Neural crest cell (in vitro differentiated cells): Measurements from ENCODE around the gene FSTL4. TPM values are rescaled to one million over a fixed set of nuclear protein-coding genes. Genes with fewer than 3 reads are reported as not detected.

Experiments
- DNase-seq: peaks from one replicate; pipeline ENCODE4 v3.0.0; 2021; ENCODE audit warnings: low read depth, mixed read lengths, low spot score
- H3K27ac Mint-ChIP-seq: one replicate; pipeline ENCODE4 v1.8.0; 2021; ENCODE audit warnings: mild to moderate bottlenecking, mixed read lengths; ENCODE audit not compliant: unreplicated experiment
- H3K27me3 Mint-ChIP-seq: 2 replicates; pipeline ENCODE4 v1.8.0; 2021; ENCODE audit warnings: low read depth, mild to moderate bottlenecking, mixed read lengths
- H3K36me3 Mint-ChIP-seq: 2 replicates; pipeline ENCODE4 v1.8.0; 2021; ENCODE audit warnings: low read depth, mild to moderate bottlenecking, mixed read lengths
- H3K4me1 Mint-ChIP-seq: 2 replicates; pipeline ENCODE4 v1.8.0; 2021; ENCODE audit warnings: mixed read lengths
- H3K4me3 Mint-ChIP-seq: one replicate; pipeline ENCODE4 v1.8.0; 2021; ENCODE audit warnings: mild to moderate bottlenecking, mixed read lengths
- H3K9me3 Mint-ChIP-seq: 2 replicates; pipeline ENCODE4 v1.8.0; 2021; ENCODE audit warnings: mixed read lengths
- CTCF ChIP-seq: fragments of 200-600 bp; sonication (generic); conservative IDR thresholded peaks from 2 replicates; pipeline ENCODE4 v1.5.0; 2021; ENCODE audit warnings: antibody characterized with exemption, mild to moderate bottlenecking
- total RNA-seq: library from RNA; stranded (reverse); gene quantifications from 2 replicates; pipeline ENCODE4 v1.2.1, GENCODE V29; 2021

Gene FSTL4
- total RNA-seq, 1 donor from 2014 or later, result 2.0 TPM

- peak; percentile 67 for TF ChIP-seq CTCF
- peak; percentile 73 for DNase-seq
- peak overlapping the region; percentile 80 for H3K4me3 Mint-ChIP-seq
- no peak overlapping the region for H3K27ac Mint-ChIP-seq
- peaks cover 80% of the 10 kb centered on the region for H3K27me3 Mint-ChIP-seq
- H3K4me1 Mint-ChIP-seq, result peaks cover 8% of the 10 kb centered on the region
- no peaks in the 10 kb centered on the region for H3K36me3 Mint-ChIP-seq
- no peaks in the 10 kb centered on the region for H3K9me3 Mint-ChIP-seq
Measured at GRCh38 chr5:133610489-133611356, 1.6 kb downstream of the FSTL4 start.

- Mint-ChIP-seq H3K27me3 (peaks cover 67% of the 10 kb centered on the region), H3K36me3 (no peaks in the 10 kb centered on the region), H3K4me1 (peaks cover 5% of the 10 kb centered on the region), H3K27ac (no peak overlapping the region), H3K9me3 (no peaks in the 10 kb centered on the region), H3K4me3 (no peak overlapping the region)
- DNase-seq, result no peak
- TF ChIP-seq CTCF, result no peak
Measured at GRCh38 chr5:133607451-133607850, 4.9 kb downstream of the FSTL4 start.

GRCh38 chr5:133606835-133607234 lies 5.5 kb downstream of the FSTL4 start:
- H3K4me1 Mint-ChIP-seq, result peaks cover 5% of the 10 kb centered on the region
- peaks cover 71% of the 10 kb centered on the region for H3K27me3 Mint-ChIP-seq
- DNase-seq, result no peak
- H3K4me3 Mint-ChIP-seq, result no peak overlapping the region
- no peak for TF ChIP-seq CTCF
- H3K9me3 Mint-ChIP-seq, result no peaks in the 10 kb centered on the region
- no peak overlapping the region for H3K27ac Mint-ChIP-seq
- no peaks in the 10 kb centered on the region for H3K36me3 Mint-ChIP-seq

GRCh38 chr5:133605323-133605722 lies 7.0 kb downstream of the FSTL4 start:
- H3K9me3 Mint-ChIP-seq, result no peaks in the 10 kb centered on the region
- H3K4me1 Mint-ChIP-seq, result no peaks in the 10 kb centered on the region
- H3K27ac Mint-ChIP-seq, result no peak overlapping the region
- H3K36me3 Mint-ChIP-seq, result no peaks in the 10 kb centered on the region
- TF ChIP-seq CTCF, result no peak
- no peak for DNase-seq
- H3K4me3 Mint-ChIP-seq, result no peak overlapping the region
- H3K27me3 Mint-ChIP-seq, result peaks cover 63% of the 10 kb centered on the region

- no peak overlapping the region for H3K27ac Mint-ChIP-seq
- peaks cover 47% of the 10 kb centered on the region for H3K27me3 Mint-ChIP-seq
- no peak for TF ChIP-seq CTCF
- no peak overlapping the region for H3K4me3 Mint-ChIP-seq
- DNase-seq, result no peak
- H3K36me3 Mint-ChIP-seq, result no peaks in the 10 kb centered on the region
- H3K4me1 Mint-ChIP-seq, result no peaks in the 10 kb centered on the region
- no peaks in the 10 kb centered on the region for H3K9me3 Mint-ChIP-seq
Measured at GRCh38 chr5:133603711-133604110, 8.6 kb downstream of the FSTL4 start.
